GM19438 (cell line): ENCODE results near the gene LRCOL1.

Experiments used
- ATAC-seq: cut with Tn5 transposase; IDR thresholded peaks from one replicate; pipeline ENCODE4 v1.9.1; 2021; ENCODE audit warnings: low read depth; ENCODE audit not compliant: unreplicated experiment

Gene LRCOL1

GRCh38 chr12:132554845-132555630 is 55.3 kb downstream of the LRCOL1 start:
- ATAC-seq, result no peak
